ENCODE results near the gene NIPBL. TPM values are rescaled to one million over a fixed set of nuclear protein-coding genes. Genes with fewer than 3 reads are reported as not detected.
"Not testable (repeated sequence)": the region's sequence is repeated elsewhere in the genome, so short reads cannot be mapped to it uniquely, and the experiment has no call there.

The NIPBL gene
- polyA plus RNA-seq, 4 donors = 57.9 to 83.6 (median 73.0) TPM

DNA sequence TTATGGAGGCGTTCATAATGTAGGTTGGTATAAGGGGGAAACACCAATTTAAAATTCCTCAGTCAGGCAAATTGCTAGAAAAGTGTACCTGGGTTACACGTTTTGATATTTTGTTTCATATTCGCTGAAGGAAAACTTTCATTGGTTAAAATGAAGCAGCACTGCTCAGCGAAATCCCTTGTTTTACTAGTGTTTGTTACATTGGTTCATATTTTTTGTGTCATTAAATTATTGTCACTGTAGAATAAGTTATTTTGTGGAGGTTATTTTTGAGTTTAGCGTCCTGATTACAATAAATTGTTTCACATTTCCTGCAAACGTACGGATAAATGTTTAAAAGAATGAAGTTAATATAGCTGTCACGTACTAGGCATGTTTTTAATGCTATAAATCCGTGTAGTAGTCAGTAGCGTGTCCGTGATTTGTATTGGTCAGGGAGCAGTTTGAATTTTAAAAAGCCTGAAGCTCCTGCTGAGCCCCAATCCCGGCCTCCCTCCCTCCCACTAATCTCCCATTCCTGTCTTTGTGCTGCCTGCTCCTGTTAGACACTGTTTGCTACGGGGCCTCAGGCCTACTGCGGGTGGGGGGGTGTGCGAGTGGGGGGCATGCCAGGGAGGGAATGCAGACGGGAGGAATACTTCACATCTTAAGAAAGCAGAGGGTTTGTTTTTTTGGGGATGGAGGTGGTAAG lies 2.0 kb downstream of the NIPBL start:
- peak in 1 of 4 donors; percentile 39 for DNase-seq (ENCODE audit: low read depth in 4 of 4, low spot score in 3 of 4)

- DNase-seq (ENCODE audit: low read depth in 4 of 4, low spot score in 3 of 4) = no peak
These were observed 2.9 kb downstream of the NIPBL start for GRCh38 chr5:36879274-36880033.

GRCh38 chr5:36880761-36881160 lies 4.2 kb downstream of the NIPBL start:
- DNase-seq (ENCODE audit: low read depth in 4 of 4, low spot score in 3 of 4) = no peak

DNA sequence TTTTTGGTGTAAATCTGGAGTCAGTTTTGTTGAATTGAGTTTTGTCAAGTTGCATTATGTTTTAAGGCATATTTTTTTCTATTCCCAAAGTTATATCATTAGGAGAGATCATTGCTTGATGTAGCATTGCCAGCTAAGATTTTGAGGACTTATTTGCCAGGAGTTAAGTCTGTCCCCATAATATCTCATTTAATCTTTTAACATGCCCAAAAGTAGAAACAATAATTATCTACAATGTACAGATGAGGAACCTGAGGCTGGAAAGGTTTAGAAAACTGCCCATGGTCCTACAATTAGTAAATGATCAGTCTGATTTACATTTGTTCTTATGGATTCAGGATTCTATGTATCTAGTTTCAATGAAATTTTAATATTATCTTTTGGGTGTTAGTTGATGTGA lies 4.7 kb downstream of the NIPBL start:
- DNase-seq (ENCODE audit: low read depth in 4 of 4, low spot score in 3 of 4) = no peak

DNA sequence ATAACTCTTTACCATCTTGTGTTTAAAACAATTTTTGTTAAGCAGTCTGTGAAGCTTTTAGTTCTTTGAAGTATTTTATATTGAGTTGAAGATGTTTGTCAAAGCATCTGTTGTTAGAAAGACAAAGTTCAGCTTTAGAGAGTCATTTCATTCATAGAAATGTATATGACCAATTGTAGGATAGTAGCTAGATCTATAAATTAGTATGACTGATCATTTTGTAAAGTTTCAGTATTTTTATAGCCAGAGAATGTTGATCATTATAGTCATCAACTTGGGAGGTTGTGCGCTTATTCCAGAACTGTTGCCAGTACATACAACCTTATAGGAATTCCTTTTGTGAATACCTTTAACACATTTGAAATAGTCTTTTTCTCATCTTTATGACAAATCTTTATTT lies 5.2 kb downstream of the NIPBL start:
- no peak for DNase-seq (ENCODE audit: low read depth in 4 of 4, low spot score in 3 of 4)

- DNase-seq (ENCODE audit: low read depth in 4 of 4, low spot score in 3 of 4) = no peak
These were observed 5.7 kb downstream of the NIPBL start for GRCh38 chr5:36882250-36882649.

GRCh38 chr5:36883894-36884462 lies 7.4 kb downstream of the NIPBL start:
- no peak for DNase-seq (ENCODE audit: low read depth in 4 of 4, low spot score in 3 of 4)

DNA sequence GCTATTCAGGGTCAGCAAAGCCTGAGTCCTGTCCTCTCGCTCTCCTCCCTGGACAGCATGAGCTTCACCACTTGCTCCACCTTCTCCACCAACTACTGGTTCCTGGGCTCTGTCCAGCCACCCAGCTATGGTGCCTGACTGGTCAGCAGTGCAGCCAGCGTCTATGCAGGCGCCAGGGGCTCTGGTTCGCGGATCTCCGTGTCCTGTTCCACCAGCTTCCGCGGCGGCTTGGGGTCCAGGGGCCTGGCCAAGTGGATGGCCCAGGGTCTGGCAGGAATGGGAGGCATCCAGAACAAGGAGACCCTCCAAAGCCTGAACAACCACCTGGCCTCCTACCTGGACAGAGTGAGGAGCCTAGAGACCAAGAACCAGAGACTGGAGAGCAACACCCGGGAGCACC lies 8.6 kb downstream of the NIPBL start:
- no peak for DNase-seq (ENCODE audit: low read depth in 4 of 4, low spot score in 3 of 4)

DNA sequence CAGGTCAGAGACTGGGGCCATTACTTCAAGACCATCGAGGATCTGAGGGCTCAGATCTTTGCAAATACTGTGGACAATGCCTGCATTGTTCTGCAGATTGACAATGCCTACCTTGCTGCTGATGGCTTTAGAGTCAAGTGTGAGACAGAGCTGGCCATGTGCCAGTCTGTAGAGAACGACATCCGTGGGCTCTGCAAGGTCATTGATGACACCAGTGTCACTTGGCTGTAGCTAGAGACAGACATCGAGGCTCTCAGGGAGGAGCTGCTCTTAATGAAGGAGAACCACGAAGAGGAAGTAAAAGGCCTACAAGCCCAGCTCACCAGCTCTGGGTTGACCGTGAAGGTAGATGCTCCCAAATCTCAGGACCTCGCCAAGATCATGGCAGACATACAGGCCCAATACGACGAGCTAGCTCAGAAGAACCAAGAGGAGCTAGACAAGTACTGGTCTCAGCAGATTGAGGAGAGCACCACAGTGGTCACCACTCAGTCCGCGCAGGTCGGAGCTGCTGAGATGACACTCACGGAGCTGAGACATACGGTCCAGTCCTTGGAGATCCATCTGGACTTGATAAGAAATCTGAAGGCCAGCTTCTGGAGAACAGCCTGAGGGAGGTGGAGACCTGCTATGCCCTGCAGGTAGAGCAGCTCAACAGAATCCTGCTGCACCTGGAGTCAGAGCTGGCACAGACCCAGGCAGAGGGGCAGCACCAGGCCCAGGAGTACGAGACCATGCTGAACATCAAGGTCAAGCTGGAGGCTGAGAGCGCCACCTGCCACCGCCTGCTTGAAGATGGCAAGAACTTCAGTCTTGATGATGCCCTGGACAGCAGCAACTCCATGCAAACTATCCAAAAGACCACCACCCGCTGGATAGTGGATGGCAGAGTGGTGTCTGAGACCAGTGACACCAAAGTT lies 9.3 kb downstream of the NIPBL start:
- no peak for DNase-seq (ENCODE audit: low read depth in 4 of 4, low spot score in 3 of 4)

- DNase-seq (ENCODE audit: low read depth in 4 of 4, low spot score in 3 of 4) = no peak
These were observed 10.2 kb downstream of the NIPBL start for GRCh38 chr5:36886791-36887190.

GRCh38 chr5:36887532-36887931 lies 11.0 kb downstream of the NIPBL start:
- DNase-seq (ENCODE audit: low read depth in 4 of 4, low spot score in 3 of 4) = no peak

DNA sequence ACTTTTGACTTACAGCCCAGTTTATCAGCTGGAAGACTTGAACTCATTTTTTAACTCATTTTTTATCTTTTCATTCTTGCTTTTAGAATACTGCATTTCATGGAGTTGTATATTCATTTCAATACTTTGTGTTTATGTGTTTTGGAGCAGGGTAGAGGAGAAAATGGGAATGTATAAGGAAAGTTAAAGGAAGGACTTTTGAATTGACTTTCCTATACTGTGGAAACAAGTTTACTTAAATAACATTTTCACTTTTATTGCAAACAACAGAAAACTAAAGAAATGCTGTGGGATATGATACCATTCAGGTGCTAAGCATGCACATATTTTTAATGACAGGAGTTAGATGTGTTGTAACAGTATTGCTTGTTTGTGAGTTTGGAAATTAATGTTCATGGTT lies 11.7 kb downstream of the NIPBL start:
- no peak for DNase-seq (ENCODE audit: low read depth in 4 of 4, low spot score in 3 of 4)

GRCh38 chr5:36889264-36889663 lies 12.7 kb downstream of the NIPBL start:
- no peak for DNase-seq (ENCODE audit: low read depth in 4 of 4, low spot score in 3 of 4)

- DNase-seq (ENCODE audit: low read depth in 4 of 4, low spot score in 3 of 4) = no peak
These were observed 14.7 kb downstream of the NIPBL start for GRCh38 chr5:36891266-36891665.

DNA sequence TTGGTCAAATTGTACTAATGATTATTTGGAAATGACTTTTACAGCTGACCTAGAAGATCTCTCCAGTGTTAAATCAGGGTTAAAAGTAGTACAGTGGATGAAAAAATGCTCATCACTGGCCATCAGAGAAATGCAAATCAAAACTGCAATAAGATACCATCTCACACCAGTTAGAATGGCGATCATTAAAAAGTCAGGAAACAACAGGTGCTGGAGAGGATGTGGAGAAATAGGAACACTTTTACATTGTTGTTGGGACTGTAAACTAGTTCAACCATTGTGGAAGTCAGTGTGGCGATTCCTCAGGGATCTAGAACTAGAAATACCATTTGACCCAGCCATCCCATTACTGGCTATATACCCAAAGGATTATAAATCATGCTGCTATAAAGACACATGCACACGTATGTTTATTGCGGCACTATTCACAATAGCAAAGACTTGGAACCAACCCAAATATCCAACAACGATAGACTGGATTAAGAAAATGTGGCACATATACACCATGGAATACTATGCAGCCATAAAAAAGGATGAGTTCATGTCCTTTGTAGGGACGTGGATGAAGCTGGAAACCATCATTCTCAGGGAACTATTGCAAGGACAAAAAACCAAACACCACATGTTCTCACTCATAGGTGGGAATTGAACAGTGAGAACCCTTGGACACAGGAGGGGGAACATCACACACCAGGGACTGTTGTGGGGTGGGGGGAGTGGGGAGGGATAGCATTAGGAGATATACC lies 15.7 kb downstream of the NIPBL start:
- DNase-seq (ENCODE audit: low read depth in 4 of 4, low spot score in 3 of 4) = not testable (repeated sequence)

- no peak for DNase-seq (ENCODE audit: low read depth in 4 of 4, low spot score in 3 of 4)
These were observed 18.4 kb downstream of the NIPBL start for GRCh38 chr5:36894954-36895353.

DNA sequence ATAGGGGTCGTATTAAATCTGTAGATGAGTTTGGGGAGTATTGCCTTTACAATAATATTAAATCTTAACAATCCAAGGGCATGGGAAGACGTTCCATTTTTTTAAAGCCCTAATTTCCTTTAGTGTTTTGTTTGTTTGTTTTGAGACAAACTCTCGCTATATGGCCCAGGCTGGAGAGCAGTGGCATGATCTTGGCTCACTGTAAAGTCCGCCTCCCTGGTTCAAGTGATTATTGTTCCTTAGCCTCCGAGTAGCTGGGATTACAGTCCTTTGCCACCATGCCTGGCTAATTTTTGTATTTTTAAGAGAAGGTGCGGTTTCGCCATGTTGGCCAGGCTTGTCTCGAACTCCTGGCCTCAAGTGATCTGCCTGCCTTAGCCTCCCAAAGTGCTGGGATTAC lies 19.9 kb downstream of the NIPBL start:
- DNase-seq (ENCODE audit: low read depth in 4 of 4, low spot score in 3 of 4) = no peak

- DNase-seq (ENCODE audit: low read depth in 4 of 4, low spot score in 3 of 4) = no peak
These were observed 21.0 kb downstream of the NIPBL start for GRCh38 chr5:36897616-36898015.

DNA sequence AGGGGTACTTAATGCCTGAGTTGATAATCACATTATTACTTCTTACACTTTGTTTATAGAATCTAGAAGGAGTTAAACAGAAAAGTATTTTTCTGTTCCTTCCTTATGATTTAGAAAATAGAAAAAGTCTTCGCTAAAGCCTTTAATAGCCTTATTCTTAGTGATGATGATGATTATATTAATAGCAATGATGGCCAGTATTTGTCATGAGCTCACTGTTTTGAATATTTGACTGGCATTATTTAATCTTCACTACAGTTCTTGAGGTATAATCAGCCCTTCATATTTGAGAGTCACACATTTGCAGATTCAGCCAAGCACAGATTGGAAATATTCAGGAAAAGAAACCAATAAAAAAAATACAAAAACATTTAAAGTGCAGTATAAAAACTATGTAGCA lies 23.3 kb downstream of the NIPBL start:
- DNase-seq (ENCODE audit: low read depth in 4 of 4, low spot score in 3 of 4) = no peak

DNA sequence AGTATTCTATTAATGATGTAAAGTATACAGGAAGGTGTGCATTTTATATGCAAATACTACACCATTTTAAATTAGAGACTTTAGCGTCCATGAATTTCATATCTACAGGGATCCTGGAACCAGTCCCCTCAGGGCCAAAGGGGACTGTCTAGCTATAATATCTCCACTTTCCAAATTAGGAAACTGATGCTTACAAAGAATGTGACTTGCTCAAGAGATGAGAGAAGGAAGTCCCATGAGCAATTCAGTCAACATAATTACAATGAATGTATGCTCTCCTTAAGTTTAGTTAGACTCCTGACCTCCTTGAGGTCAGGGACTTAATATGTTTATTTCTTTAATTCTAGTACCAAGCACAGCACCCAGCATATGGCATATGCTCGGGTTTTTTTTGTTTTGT lies 23.7 kb downstream of the NIPBL start:
- DNase-seq (ENCODE audit: low read depth in 4 of 4, low spot score in 3 of 4) = no peak

All from left renal pelvis (tissue), 4 donors.